Measurements from ENCODE around the gene RAD54L.
A peak's percentile ranks its signal among the peaks of the same experiment; 100 is the strongest.
"Not testable (repeated sequence)": the region's sequence is repeated elsewhere in the genome, so short reads cannot be mapped to it uniquely, and the experiment has no call there.

Gene RAD54L

GRCh38 chr1:46247436-46248121 is at the start of gene RAD54L:
RAD54L (plus strand) TSS chr1:46247763; CDS start chr1:46248406, 643 bp downstream.
- peak; percentile 99 for DNase-seq (ENCODE audit: low read depth)

- peak; percentile 31 for DNase-seq (ENCODE audit: low read depth)
These were observed 49.4 kb upstream of the RAD54L start, which contains the start of gene POMGNT1 for GRCh38 chr1:46197964-46198811. POMGNT1 (minus strand) TSS chr1:46198434; CDS start chr1:46197821, 613 bp downstream.

DNA sequence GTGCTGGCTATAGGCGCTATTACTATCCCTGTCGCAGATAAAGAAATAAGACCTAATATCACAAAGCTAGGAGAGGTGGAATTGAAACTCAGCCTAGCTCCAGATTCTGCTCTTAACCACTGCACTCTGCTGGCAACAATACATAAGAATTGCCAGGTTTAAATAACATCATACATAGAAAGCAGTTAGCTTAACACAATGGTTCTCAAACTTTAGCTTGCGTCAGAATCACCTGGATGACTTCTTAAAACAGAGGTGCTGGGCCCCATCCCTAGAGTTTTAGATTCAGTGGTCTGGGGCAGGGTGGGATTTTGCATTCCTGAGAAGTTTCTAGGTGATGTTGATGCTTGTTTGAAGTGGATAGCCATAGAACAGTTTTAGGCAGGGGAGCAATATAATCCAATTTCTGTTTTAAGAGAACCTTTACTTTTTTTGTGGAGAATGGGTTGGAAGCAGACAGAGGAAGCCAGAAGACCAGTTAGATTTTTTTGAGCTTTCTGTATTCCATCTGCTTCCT is 48.3 kb upstream of the RAD54L start:
- DNase-seq (ENCODE audit: low read depth): no peak

DNA sequence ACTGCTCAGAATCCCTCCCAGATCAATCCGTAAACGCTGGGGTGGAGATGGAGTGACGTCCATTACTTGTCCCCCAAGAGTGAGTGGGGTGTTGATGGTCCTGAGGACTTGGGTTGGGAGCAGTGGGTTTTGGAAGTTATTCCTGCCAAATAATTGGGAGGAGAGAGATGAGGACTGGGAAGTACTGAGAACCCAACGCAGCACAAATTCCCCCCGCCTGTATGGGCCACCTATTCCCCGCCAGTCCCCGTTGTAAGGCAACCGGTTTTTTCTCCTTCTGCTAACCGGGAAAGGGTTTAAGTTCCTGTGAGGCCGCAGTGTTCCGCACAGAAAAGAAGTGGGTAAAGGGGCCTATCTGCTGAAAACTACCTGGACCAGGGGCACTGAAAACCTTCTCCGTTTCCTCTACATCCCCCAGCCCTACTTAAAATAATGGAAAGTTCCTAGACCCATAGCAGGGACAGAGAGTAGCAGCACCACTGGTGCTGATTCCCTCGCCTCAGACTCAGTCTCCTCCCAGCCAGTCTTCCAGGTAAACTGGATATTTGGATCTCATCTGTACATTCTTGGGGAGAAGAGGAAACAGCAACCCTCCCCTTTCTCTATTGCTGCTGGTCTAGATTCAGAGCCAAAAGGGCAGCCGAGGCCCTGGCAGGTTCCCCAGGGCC is 43.7 kb upstream of the RAD54L start:
- no peak for DNase-seq (ENCODE audit: low read depth)

- no peak for DNase-seq (ENCODE audit: low read depth)
These were observed 43.2 kb upstream of the RAD54L start for GRCh38 chr1:46204406-46204742.

GRCh38 chr1:46205141-46205540 is 42.4 kb upstream of the RAD54L start:
- no peak for DNase-seq (ENCODE audit: low read depth)

DNA sequence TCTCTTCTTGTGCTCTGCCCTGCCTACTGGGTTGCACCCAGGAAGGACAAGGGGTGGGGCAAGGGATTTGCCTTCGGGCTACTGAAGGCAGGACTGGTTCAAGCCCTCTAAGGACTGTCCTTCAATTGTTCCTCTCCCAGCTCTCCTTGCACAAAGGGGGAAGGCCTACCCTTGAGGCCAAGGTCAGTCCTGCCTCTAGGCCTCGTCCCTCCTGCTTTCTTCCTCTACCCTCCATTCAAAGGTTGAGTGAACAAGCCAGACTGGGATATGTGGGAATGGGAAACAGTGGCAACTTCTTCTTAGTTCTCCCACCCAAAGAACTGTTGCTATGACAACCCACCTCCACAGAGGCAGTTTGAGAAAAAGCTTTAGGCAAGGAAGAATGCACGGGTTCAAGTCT is 41.8 kb upstream of the RAD54L start:
- DNase-seq (ENCODE audit: low read depth): no peak

DNA sequence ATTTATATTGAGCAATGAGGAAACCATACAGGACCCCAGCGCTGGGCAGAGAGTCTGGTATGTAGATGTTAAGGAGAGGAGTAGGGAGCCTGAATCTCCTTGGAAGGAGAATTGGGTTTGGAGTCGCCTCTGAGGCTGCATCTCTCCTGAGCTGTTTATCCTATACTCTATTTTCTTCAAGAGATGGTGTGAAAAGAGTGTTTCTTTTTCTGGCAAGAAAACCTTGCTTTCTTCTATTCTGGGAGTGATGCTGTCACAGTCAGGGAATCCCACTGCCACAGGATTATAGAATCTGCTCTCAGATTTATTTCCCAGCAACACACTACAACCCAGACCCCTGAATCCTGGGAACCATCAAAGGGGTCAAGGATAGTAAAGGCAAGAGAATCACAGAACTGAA is 41.2 kb upstream of the RAD54L start:
- no peak for DNase-seq (ENCODE audit: low read depth)

DNA sequence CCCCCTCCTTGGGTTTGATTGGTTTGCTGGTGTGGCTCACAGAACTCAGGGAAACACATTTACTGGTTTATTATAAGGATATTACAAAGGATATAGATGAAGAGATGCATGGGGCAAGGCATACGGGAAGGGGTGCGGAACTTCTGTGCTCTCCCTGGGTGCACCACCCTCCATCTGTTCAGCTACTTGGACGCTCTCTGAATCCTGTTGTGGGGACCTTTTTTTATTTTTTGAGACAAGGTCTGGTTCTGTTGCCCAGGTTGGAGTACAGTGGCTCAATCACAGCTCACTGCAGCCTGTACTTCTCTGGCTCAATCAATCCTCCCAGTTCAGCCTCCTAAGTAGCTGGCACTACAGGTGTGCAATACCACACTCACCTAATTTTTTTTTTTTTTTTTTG is 37.0 kb upstream of the RAD54L start:
- DNase-seq (ENCODE audit: low read depth): no peak

- DNase-seq (ENCODE audit: low read depth): no peak
These were observed 36.5 kb upstream of the RAD54L start for GRCh38 chr1:46211051-46211450.

DNA sequence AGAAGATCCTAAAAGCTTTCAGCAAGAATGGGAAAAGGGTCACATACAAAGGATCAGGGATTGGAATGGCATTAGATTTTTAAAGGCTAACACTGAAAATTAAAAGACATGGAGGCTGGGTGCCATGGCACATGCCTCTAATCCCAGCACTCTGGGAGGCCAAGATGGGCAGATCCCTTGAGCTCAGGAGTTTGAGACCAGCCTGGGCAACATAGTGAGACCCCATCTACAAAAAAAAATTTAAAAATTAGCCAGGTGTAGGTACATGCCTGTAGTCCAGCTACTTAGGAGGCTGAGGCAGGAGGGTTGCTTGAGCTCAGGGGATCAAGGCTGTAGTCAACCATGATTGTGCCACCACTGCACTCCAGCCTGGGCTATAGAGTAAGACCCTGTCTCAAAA is 32.1 kb upstream of the RAD54L start:
- DNase-seq (ENCODE audit: low read depth): no peak

DNA sequence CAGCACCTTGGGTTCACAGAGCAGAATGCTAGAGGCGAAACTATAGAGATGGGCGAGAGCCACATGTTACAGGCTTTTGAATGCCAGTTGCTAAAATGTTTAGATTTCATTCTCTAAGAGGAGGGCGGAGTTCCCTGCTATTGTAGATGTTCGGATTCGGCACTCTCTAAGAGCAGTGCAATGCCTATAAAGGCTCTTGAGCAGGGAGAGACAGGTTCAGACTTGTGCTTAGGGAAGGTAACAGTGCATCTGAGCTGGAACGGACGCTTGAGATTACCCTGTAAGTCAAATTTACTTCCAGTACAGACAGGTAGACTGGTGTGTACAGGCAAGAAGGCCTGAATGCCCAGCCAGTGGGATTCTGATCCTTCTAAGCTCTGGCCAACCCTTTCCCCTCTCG is 29.1 kb upstream of the RAD54L start:
- no peak for DNase-seq (ENCODE audit: low read depth)

DNA sequence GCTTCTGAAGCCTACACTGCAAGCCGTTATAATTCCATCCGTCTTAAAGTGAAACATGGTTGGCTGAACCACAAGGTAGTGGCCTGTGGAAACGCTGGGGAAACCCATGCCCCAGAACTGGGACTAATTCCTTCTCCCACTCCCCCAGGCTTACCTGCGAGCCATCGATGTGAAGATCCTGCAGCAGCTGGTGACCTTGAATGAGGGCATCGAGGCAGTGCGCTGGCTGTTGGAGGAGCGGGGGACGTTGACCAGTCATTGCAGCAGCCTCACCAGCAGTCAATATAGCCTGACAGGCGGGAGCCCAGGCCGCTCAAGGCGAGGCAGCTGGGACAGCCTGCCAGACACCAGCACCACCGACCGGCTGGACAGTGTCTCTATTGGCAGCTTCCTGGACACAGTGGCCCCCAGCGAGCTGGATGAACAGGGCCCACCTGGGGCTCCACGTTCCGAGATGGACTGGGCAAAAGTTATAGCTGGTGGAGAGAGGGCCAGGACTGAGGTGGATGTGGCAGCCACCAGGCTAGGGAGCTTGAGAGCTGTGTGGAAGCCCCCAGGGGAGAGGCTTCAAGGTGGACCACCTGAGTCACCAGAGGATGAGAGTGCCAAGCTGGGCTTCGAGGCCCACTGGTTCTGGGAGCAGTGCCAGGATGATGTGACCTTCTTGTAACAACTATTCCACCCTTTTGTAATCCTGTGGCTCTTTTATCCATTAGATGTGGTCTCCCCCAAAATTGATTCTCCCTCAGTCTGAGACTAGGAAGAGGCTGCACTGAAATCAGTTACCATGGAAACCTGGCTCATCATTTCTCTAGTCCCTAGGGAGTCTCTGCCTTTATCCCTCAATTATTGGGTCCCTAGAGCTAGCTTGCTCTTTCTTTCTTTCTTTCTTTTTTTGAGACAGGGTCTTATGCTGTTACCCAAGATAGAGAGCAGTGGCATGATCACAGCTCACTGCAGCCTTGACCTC is 27.7 kb upstream of the RAD54L start:
- DNase-seq (ENCODE audit: low read depth): no peak

GRCh38 chr1:46220808-46221207 is 26.8 kb upstream of the RAD54L start:
- DNase-seq (ENCODE audit: low read depth): no peak

DNA sequence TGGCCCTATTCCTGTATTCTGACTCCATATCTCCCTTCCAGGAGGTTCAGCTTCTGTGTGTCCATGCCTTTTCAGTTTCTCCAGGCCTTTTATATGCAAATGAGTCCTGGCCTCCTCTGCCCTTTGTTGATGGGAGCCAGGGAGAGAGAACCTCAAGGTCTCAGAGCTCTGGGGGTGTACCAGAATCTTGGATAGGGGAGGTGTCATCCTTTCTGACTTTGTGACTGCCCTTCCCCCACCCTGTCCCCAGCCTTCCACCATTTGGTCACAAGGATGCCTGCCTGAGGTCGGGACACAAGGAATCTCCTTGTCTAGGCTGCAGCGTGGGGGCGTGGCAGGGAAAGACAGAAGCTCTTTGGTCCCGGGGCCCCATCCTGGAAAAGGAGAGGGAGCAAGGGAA is 25.8 kb upstream of the RAD54L start:
- DNase-seq (ENCODE audit: low read depth): no peak

DNA sequence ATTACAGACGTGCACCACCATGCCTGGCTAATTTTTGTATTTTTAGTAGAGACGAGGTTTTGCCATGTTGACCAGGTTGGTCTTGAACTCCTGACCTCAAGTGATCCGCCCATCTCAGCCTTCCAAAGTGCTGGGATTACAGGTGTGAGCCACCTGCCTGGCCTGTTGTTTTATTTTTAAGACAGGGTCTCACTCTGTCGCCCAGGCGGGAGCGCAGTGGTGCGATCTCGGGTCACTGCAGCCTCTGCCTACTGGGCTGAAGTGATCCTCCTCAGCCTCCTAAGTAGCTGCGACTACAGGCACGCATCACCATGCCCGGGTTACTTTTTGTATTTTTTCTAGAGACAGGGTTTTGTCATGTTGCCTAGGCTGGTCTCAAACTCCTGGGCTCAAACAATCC is 24.5 kb upstream of the RAD54L start:
- not testable (repeated sequence) for DNase-seq (ENCODE audit: low read depth)

DNA sequence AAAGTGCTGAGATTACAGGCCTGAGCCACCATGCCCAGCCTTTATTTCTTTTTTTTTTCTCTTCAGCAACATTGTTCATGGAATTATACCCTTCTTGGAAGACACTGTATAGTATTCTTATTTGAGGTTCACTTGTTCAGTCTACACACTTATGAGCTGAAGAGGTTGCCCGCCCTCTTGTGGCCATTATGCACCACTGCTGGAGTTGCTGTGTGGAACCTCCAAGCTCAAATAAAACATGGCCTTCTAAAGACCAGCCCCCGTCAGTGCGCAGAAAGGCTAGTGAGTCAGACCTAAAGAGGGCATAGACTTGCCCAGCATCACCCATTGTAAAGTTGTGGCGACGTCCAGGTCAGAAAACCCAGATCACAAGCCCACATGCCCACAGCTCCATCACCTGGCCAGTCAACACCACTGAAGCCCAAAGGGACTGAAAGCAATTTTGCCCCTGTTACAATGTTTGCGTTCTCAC is 24.1 kb upstream of the RAD54L start:
- DNase-seq (ENCODE audit: low read depth): peak; percentile 67

- no peak for DNase-seq (ENCODE audit: low read depth)
These were observed 22.6 kb upstream of the RAD54L start for GRCh38 chr1:46224966-46225365.

DNA sequence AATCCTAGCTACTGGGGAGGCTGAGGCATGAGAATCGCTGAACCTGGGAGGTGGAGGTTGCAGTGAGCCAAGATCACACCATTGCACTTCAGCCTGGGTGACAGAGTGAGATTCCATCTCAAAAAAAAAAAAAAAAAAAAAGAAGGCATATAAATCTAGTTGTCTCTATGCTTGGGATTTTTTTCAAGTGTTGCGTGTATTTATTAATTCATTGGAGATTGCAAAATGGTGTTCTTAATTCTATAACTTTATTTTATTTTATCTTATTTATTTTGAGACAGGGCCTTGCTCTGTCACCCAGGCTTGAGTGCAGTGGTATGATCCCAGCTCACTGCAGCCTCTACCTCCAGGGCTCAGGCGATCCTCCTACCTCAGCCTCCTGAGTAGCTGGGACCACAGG is 16.3 kb upstream of the RAD54L start:
- not testable (repeated sequence) for DNase-seq (ENCODE audit: low read depth)

GRCh38 chr1:46236882-46237281 is 10.7 kb upstream of the RAD54L start:
- no peak for DNase-seq (ENCODE audit: low read depth)

GRCh38 chr1:46238865-46239264 is 8.7 kb upstream of the RAD54L start:
- not testable (repeated sequence) for DNase-seq (ENCODE audit: low read depth)

All from CMK (cell line).